Stimulated activated CD4-positive, alpha-beta T cell treated with anti-CD3 and anti-CD28 coated beads, Interleukin-15, amount 100 ng/mL, for 48 hours (primary cell): Measurements from ENCODE around the gene SURF2.
"Not testable (repeated sequence)": the region's sequence is repeated elsewhere in the genome, so short reads cannot be mapped to it uniquely, and the experiment has no call there.

ENCODE experiments used
- DNase-seq, 2 donors: peaks; one replicate each; pipeline ENCODE4 v3.0.0-alpha.2; 2020; ENCODE audit warnings: low read depth in 2 of 2

Gene SURF2

GRCh38 chr9:133377280-133377679 lies 20.9 kb downstream of the SURF2 start:
- not testable (repeated sequence) for DNase-seq

- no peak for DNase-seq
These were observed 21.4 kb downstream of the SURF2 start for GRCh38 chr9:133377721-133378216.

GRCh38 chr9:133378408-133378962 lies 22.1 kb downstream of the SURF2 start:
- no peak for DNase-seq

GRCh38 chr9:133379153-133380086 lies 23.1 kb downstream of the SURF2 start:
- no peak for DNase-seq

GRCh38 chr9:133380734-133381133 lies 24.4 kb downstream of the SURF2 start:
- DNase-seq: no peak

- no peak for DNase-seq
These were observed 26.3 kb downstream of the SURF2 start for GRCh38 chr9:133382507-133383141.

GRCh38 chr9:133383438-133383837 lies 27.1 kb downstream of the SURF2 start:
- no peak for DNase-seq

GRCh38 chr9:133384736-133385321 lies 28.5 kb downstream of the SURF2 start:
- no peak for DNase-seq

- no peak for DNase-seq
These were observed 29.1 kb downstream of the SURF2 start for GRCh38 chr9:133385452-133385851.

GRCh38 chr9:133386338-133386737 lies 30.0 kb downstream of the SURF2 start:
- no peak for DNase-seq

GRCh38 chr9:133387680-133388079 lies 31.3 kb downstream of the SURF2 start:
- no peak for DNase-seq

GRCh38 chr9:133389025-133389557 lies 32.7 kb downstream of the SURF2 start:
- no peak for DNase-seq

- DNase-seq: no peak
These were observed 33.2 kb downstream of the SURF2 start for GRCh38 chr9:133389562-133389961.

- DNase-seq: no peak
These were observed 34.4 kb downstream of the SURF2 start for GRCh38 chr9:133390713-133391112.

- DNase-seq: not testable (repeated sequence)
These were observed 35.1 kb downstream of the SURF2 start for GRCh38 chr9:133391449-133391848.

GRCh38 chr9:133392308-133392707 lies 36.0 kb downstream of the SURF2 start:
- not testable (repeated sequence) for DNase-seq

- no peak for DNase-seq
These were observed 37.0 kb downstream of the SURF2 start for GRCh38 chr9:133393399-133393798.

GRCh38 chr9:133394687-133395271 lies 38.4 kb downstream of the SURF2 start:
- DNase-seq: no peak

GRCh38 chr9:133396952-133397351 lies 40.6 kb downstream of the SURF2 start:
- DNase-seq: no peak

- DNase-seq: no peak
These were observed 41.0 kb downstream of the SURF2 start for GRCh38 chr9:133397370-133397769.

GRCh38 chr9:133397895-133398294 lies 41.5 kb downstream of the SURF2 start:
- no peak for DNase-seq
